Activated T-cell treated with anti-CD3 and anti-CD28 coated beads for 48 hours (primary cell): ENCODE results near the gene EFNA5.
"Not testable (repeated sequence)": the region's sequence is repeated elsewhere in the genome, so short reads cannot be mapped to it uniquely, and the experiment has no call there.

Experiments
- DNase-seq: peaks from one replicate; pipeline ENCODE4 v3.0.0-alpha.2; 2020; ENCODE audit warnings: low read depth

EFNA5 gene

DNA sequence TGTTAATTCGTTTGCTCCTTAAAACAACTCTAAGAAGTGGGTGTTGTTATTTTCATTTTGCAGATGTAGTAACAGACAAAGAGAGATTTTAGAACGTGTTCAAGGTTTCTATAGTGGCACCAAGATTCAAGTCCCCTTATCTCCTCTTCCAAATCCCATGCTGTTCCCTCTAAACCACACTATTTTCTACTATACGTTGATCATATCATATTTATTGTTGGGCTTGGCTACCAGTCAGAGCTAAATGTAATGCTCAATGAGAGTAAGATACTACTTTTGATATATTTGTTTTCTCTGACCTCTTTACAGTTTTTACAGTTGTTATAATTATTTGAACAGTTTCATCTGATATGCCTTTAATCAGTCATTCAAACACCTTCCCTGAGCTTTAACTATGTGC, 212.9 kb downstream of the EFNA5 start:
- DNase-seq: no peak

DNA sequence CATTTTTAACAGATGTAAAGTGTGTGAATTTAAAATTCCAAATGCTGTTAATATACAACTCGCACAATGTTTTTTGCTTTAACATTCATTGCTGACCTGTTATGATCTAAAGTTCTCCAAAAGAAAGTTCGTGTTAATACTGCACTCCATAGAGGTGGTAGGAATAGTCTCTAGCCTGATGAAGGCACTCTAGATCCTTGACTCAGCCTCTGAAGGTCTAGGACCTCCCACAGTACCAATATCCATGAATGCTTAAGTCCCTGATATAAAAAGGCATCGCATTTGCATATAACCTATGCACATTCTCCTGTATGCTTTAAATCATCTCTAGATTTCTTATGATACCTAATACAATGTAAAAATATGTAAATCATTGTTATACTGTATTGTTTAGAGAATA, 213.6 kb downstream of the EFNA5 start:
- DNase-seq: no peak

DNA sequence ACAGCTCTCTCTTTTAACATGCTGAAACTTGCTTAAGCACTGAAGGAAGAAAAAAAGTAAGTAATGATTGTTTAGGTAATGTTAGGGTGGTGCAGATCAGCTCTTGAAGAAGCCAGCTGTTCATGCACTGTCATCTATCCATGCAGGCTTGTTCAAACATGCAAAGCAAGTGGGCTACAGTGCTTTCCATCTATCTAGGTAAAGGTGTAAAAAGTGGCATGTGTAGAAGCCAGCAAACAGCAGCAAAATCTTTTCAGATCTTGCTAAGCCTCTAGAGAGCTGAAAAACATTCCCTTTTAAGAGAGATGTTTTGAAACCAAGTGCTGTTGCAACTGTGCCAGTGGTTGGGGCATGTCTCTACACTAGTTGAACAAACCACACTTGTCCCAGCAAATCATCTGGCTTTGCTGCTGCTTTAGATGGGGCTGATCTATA, 214.4 kb downstream of the EFNA5 start:
- DNase-seq: no peak

DNA sequence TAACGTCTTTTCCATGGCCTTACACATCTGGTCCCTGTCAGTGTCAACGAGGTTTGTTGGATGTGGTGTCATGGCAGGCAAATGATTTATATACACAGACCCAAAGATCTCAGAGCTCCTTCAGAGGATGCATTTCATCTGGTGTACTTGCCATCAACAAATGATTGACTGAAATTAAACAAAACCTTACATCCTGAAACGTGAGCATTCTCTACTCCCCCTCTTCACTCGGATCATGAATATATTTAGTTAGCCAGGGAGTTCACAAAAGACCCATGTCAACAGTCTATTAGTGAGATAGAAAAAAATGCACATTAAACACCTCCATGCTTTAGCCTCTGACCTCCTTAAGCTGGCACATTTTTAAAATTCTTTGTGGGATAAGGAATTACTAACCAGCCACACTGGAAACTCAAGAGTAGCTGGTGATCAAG, 215.6 kb downstream of the EFNA5 start:
- DNase-seq: no peak

DNA sequence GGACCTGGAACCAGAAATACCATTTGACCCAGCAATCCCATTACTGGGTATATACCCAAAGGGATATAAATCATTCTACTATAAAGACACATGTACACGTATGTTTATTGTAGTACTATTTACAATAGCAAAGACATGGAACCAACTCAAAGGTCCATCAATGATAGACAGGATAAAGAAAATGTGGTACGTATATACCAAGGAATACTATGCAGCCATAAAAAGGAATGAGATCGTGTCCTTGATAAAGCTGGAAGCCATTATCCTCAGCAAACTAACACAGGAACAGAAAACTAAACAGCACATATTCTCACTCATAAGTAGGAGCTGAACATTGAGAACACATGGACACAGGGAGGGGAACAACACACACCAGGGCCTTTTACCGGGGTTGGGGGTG, 218.9 kb downstream of the EFNA5 start:
- not testable (repeated sequence) for DNase-seq

DNA sequence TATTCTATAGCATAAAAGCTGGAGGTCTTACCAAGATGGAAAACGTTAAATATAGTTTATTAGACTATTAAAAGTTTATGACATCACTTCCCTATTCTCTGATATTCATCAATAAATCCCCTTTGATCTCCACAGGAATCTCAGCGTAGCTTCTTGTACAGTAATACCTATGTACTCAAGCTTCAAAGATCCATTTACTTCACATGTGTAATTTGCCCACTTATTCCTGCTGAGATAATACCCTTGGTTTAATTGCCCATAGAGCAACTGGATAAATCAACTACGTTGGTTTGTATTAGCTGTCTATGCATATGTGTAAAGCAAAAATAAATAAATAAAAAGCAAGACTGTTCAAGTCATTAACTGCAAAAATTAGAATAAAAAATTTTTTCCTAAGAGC, 219.7 kb downstream of the EFNA5 start:
- no peak for DNase-seq

DNA sequence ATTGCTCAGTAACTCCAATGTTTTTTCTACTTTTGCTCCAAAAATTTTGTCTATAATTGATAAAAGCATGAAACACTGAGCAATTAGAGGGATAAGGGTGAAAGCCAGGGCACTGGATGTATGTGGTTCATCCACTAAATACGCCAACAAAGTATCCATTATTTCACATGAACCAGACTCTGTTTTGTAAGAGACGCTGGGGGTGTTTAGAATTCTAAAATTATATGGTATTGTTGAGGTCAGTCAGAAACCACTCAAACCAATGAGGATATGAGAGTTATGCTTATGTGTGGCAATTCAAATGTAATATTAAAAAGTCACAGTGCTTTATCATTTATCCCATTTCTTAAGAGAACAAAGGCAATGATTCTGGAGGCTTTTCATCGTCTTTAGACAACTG, 220.2 kb downstream of the EFNA5 start:
- DNase-seq: no peak

DNA sequence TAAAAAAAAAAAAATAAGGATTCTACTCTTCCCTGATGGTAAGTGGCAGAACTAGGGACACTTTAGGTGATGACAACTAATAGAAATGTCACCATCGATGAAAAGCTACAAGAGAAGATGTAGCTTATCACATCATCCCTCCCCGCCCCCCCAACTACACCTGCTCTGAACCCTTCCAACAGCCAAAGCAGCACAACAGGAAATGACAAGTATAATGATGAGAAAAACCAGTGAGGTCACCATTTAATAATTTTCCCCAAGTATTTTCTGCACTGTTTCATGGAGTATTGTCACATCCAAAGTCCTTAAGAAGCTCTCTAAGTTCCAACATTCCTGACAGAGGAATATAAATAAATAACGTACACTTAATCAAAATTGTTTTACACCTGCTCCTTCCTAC, 221.4 kb downstream of the EFNA5 start:
- DNase-seq: no peak

DNA sequence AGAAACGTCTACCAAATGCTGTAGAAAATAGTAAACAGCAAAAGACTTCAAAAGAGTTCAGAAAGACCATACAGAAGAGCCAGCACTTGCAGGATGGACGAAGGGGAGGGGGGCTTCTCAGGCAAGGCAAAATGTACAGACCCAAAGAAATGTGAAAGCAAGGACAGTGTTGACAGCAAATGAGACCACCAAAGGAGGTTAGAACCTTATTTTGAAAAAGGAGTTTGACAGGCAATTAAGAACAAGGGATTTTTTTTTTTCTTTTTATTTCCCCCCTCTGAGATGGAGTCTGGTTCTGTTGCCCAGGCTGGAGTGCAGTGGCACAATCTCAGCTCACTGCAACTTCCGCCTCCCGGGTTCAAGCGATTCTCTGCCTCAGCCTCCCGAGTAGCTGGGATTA, 223.2 kb downstream of the EFNA5 start:
- no peak for DNase-seq

DNA sequence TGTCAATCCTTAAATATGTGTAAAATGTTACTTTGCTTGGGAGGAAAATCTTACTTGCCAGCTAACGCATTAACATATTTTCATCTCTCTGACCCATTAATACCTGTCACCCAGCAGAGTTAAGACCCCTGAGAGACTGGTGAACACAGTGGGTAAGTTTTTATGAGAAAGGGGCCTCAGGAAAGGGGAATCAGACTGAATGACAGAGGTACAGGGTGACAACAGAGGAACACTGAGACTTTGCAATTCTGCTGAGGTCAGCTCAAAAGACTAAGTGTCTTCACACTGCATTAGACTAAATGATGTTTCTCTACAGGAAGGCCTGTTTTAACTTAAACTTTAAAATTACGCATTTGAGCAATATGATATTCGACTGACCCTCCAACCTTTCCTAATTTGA, 223.8 kb downstream of the EFNA5 start:
- no peak for DNase-seq

DNA sequence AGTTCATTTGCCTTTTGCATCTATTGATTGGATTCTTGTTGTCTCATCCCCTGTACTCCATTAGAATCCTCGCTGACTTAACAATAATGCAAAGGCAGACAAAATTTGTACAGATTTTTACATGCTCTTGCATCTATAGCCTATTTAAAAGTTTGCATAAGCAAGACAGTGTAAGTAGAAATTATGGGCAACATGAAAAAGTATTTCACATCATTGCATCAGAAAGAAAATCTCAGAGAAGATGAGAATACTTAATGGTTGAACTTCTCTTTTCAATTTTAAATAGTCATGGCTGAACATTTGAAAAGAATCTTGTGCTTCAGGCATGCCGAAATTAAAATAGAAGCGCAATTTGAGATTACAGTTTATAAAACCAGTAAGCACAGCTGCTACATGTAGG, 226.4 kb downstream of the EFNA5 start:
- no peak for DNase-seq

DNA sequence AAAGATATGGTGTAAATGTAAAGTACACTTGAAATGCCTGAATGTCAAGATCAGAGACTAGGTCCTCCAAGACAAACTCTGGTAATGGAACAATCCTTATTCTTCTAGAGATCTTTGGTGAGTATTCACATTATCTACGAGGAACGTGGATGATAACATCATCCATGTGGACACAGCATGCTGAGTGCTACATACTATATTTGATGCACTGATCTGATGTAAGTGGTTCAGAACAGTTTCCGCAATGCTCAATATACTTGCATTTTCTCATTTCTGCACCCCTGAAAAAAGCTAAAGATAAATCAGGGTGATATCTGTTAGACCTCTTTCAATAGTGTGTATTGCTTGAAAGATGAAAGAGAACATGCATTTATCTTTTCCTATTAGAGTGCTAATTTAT, 226.8 kb downstream of the EFNA5 start:
- DNase-seq: no peak

DNA sequence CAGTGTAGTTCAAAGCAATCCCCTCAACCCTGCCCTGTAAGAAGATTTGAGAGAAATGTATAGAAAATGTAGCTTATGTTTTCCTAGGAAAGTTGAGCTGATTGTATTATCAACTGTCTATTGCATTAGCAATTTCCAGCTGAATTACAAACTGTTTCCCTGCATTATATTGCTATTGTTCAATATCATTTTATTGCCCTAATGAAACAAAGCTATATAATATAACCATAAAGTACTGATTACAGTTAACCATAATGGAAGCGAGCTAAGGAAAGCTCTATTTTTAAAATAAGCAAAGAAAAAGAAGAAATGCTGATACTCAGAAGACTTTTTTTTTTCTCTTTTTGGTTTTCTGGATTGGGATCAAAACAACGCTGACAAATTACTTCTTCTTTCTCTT, 228.3 kb downstream of the EFNA5 start:
- DNase-seq: no peak

DNA sequence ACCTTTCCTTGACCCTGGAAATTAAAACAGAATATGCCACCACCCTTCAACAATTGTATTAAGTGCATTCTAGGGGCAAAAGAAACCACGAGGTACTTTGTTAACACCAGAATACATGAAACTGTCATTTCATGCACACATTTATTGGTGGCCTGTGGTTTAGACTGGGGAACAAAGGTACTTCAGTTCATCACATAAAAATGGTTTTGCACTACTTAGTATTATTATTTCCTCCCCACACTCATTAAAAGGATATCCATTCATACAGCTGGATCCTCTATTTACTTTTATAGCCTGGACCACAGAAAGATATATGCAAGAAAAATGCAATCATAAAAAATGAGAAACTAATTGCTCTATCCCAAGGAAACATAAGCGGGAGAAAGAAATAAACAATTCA, 230.9 kb downstream of the EFNA5 start:
- no peak for DNase-seq

DNA sequence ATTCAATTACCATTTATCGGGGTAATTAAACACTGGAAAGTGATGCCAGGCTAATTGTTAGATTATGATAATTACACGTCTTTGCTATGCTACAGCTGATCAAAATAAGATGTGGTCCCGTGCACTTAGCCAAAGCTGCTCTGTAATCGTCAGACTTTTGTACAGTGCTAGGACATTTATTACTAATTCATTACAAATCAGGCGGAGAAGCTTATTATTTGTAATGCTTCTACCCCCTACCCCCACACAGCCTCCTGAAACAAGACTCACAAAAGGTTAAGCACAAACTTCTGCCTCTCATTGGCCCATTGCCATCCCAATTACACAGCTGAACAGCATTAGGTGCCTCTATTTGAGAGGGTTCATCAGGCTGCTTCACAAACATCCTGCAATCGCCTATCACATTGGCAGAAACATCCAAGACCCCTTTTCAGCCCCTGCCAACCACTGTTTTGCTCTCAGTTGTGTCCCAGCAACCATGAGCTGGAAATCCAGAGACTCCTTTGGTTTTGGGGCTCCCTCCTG, 232.7 kb downstream of the EFNA5 start:
- DNase-seq: no peak

DNA sequence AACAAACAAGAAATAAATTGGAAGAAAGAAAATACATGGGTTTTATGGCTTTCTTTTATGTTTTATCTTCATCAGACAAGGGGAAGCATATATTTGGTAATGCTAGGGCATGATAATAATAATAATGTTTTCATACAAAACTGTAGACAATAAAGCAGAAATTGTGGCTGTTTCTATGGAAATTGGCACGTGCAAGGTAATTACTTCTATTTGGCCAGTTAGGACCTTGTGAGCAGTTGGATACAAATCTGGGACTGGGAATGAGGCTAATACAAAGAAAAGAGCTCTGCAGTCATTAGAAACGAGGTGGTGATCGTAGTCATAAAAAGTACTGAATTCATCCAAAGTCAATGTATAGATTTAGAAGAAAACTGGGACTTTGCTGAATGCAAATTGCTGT, 233.6 kb downstream of the EFNA5 start:
- DNase-seq: no peak

DNA sequence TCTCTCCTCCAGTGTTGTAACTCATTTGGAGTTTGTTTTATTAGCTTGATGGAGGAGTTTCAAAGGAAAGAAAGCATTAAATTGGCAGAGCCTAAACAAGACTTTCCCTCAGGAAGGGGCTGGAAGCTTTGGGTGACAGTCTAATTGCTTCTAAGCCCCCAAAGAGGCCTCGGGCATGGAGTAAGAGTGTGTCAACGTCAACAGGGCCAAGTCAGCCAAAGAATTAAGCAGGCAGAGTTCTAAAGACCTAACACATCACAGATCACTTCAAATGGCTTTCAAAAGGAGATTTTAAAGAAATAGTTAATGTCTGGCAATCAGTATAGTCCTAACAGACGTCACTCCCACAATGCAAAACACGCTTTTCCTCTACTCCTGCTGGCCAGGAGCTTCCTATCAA, 234.5 kb downstream of the EFNA5 start:
- no peak for DNase-seq

DNA sequence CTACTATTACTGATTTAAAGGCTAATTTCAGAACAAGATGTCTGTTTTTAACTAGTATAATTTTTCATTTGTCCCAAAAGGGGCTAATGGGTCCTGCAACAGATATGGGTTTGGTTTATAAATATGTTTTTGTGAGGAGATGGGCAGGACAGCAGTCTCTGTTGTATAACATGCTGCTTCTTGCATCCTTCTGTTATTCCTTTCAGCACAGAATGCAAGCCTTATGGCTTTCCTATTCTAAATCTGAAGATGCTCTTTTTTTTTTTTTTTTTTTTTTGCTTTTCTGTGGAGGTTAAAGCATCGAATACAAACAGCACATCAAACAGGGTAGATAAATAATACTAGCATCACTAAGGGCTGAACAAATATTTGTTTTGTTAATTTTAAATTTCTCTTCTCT, 235.7 kb downstream of the EFNA5 start:
- DNase-seq: no peak

DNA sequence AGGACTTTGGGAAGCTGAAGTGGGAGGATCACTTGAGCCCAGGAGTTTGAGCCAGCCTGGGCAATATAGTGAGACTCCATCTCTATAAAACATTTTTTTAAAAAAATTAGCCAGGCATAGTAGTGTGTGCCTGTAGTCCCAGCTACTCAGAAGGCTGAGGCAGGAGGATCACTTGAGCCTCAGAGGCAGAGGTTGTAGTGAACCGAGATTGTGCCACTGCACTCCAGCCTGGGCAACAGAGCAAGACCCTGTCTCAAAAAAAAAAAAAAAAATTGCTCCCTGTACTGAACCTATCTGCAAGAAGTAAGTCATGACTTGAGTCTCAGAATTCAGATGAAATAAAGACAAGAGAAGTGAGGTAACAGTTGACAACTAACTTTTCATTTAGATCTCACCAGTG, 237.1 kb downstream of the EFNA5 start:
- not testable (repeated sequence) for DNase-seq

DNA sequence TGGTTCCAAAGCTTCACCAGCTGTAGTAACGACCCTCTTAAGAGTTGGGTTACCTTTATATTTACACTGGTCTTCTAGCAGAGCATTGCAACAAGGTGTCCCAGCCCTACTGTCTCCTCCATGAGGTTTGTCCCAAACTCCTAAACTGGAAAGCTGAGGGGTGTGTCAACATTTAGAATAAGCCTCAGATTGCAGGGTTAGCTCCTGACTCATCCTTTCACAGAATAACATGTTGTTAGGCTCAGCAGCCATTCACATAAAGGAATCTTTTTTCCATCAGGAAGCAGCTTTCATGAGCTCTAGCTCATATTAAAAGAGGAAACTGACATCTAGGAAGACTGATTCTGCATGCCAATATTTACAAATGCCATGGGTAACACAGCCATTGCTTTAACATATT, 238.7 kb downstream of the EFNA5 start:
- DNase-seq: no peak

DNA sequence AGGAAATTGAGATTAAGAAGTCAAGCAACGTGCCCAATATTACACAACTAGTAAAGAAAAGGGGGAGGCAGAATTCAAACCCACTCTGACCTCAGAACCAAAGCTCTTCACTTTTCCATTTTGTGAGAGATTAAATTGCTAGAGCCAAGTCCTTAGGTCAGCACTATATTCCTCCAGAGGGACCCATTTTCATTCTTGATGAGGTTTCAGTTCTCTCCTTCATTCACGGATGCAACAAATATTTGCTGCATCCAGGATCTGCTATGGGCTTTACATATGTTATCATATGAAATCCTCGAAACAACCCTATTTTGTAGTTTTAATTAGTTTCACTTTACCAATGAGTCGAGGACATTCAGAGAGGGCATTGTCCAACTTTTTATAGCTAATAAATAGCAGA, 239.2 kb downstream of the EFNA5 start:
- DNase-seq: no peak

DNA sequence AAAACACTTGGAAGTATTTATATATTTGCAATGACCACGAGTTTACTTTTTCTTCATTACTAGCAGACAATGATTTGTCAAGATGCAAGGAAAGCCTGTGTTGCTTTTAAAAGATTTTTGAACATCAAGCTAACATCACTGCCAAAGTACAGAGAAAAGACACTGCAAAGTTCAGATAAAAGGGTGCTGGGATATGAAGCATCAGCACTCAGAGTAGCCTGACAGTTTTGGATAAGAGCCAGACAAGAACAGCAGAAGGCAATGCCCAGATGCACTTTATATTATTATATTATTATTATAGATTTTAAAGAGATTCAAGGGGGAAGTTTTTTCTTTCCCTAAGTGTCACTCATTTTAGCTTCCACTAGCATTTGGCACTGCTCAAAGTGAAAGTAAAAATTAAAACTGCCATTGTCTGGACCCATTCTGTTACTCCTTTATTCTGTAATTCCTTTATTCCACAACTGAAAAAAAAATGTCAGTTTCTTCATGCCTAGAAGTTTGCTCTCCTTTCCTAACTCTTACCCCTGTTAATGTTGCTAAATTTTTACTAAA, 240.6 kb downstream of the EFNA5 start:
- DNase-seq: no peak

DNA sequence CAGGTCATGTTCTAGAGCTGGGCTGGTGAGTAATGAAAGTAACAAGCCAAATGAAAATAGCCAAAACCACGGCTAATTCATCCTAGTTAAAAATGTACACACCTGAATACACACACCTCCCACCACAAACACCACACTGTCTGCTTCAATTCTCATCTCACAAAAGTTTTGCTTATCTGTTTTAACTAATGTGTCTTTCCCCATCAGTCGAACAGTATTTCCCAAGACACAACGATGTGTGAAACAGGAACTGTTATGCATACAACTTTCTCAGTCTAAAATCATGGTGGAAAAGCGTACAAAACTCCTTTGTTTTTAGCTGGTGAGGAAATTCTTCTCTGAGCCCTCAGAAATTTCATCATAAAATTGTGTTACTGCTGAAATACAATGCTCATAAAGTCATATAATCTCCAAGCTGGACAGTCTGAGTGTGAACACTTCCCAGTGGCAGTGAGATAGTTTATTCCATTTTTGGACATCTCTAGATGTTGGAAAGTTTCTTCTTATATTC, 242.4 kb downstream of the EFNA5 start:
- no peak for DNase-seq

DNA sequence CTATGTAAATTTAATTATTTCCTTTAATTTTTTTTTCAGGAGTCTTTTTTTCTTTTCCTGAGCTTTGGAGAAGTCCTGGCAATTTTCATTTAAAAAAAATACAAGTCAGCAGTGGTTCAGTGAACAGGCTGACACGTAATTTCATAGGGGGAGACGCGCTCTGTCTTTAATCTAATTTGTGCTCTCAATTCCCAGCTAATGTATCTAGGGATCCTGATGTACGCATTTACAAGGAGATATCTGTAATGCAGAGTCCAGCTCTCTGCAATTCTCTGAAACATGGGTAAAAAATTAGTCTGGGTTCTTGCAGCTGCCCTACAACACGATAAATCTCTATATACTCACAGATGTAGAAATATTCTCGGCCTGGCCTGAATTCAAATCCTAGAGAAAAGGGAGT, 243.9 kb downstream of the EFNA5 start:
- DNase-seq: no peak

DNA sequence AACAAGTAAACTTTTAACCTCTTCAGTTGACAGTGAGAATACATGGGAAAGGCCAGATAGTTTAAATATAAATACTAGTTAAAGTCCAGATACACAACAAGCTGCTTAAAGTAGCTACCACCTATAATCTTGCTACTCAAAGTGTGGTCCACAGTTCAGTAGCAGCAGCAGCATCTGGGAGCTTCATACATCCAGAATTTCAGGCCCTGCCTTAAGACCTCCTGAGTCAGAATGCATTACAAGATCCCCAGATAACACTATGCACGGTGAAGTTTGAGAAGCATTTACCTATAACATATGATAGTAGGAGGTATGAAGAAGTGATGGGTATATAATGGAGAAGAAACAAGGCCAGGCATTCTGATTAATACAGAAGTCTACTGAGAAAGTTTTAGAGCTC, 244.5 kb downstream of the EFNA5 start:
- no peak for DNase-seq
